Stimulated activated CD4-positive, alpha-beta T cell treated with anti-CD3 and anti-CD28 coated beads, Interleukin-4, amount 100 ng/mL, for 24 hours (primary cell): ENCODE results near the gene KIF23.
"Not testable (repeated sequence)": the region's sequence is repeated elsewhere in the genome, so short reads cannot be mapped to it uniquely, and the experiment has no call there.

ENCODE experiments used
- DNase-seq: peaks from one replicate; pipeline ENCODE4 v3.0.0-alpha.2; 2020

The KIF23 gene

GRCh38 chr15:69439623-69440022 lies 25.5 kb downstream of the KIF23 start:
- no peak for DNase-seq

GRCh38 chr15:69443032-69443611 lies 29.0 kb downstream of the KIF23 start:
- DNase-seq: no peak

DNA sequence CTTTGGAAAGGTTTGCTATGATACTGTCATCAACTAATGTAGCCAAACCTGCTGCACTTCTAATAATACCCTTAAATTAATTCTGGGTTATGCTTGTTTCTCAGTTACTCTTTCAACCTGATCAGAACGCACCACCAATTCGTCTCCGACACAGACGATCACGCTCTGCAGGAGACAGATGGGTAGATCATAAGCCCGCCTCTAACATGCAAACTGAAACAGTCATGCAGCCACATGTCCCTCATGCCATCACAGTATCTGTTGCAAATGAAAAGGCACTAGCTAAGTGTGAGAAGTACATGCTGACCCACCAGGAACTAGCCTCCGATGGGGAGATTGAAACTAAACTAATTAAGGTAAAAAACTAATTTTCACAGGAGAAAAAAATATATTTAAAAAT lies 30.5 kb downstream of the KIF23 start:
- no peak for DNase-seq

GRCh38 chr15:69446953-69447352 lies 32.8 kb downstream of the KIF23 start:
- no peak for DNase-seq

DNA sequence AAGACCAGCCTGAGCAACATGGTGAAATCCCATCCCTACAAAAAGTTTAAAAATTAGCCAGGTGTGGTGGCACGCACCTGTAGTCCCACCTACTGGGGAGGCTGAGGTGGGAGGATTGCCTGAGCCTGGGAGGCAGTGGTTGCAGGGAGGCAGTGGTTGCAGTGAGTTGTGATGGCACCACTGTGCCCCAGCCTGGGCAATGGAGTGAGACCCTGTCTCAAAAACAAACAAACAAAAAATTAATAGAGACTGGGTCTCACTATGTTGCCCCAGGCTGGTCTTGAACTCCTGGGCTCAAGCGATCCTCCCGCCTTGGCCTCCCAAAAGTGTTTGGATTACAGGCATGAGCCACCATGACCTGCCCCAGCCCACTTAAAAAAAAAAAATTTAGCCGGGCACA lies 36.1 kb downstream of the KIF23 start:
- not testable (repeated sequence) for DNase-seq

GRCh38 chr15:69450968-69451695 lies 37.0 kb downstream of the KIF23 start:
- no peak for DNase-seq

DNA sequence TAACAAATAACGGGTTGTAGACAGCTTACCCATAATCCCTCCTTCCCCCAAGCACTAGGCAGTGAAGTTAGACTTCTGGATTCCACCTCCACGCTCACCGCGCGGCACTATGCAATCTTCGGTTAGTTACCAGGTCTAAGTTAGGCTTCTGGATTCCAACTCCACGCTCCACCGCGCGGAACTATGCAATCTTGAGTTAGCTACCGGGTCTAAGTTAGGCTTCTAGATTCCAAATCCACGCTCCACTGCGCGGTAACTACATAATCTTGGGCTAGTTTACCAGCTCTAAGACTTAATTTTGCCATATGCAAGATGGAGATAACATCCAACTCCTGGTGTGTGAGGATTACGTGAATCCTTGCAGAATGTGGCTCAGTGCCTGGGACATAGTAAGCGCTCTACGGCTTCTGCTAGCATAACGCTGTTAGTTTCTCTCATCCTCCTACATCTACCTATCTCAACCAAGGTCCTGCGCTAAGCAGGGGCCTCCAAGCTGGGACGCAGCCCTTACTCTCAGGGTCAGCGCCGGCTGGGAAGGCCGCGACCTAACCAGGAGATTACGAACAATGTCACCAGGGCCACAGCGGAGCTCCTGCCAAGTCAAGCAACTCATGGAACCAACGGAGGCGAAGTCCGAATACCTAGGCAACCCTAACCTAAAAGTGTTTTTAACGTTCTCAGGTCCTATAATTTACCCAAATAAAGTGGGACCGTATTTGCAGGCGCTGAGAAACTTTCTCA lies 38.0 kb downstream of the KIF23 start:
- DNase-seq: no peak

GRCh38 chr15:69452692-69453521 lies 38.8 kb downstream of the KIF23 start, which contains the start of gene RPLP1:
RPLP1 (plus strand) TSS chr15:69452818; CDS start chr15:69452949, 131 bp downstream.
- peak; percentile 96 for DNase-seq

- DNase-seq: no peak
These were observed 40.8 kb downstream of the KIF23 start for GRCh38 chr15:69454953-69455352.

GRCh38 chr15:69456208-69457166 lies 42.3 kb downstream of the KIF23 start:
- DNase-seq: no peak

GRCh38 chr15:69457304-69458280 lies 43.4 kb downstream of the KIF23 start:
- DNase-seq: no peak

GRCh38 chr15:69459066-69459465 lies 44.9 kb downstream of the KIF23 start:
- no peak for DNase-seq

- no peak for DNase-seq
These were observed 46.3 kb downstream of the KIF23 start for GRCh38 chr15:69460481-69460880.

- DNase-seq: no peak
These were observed 47.9 kb downstream of the KIF23 start for GRCh38 chr15:69462030-69462492.

DNA sequence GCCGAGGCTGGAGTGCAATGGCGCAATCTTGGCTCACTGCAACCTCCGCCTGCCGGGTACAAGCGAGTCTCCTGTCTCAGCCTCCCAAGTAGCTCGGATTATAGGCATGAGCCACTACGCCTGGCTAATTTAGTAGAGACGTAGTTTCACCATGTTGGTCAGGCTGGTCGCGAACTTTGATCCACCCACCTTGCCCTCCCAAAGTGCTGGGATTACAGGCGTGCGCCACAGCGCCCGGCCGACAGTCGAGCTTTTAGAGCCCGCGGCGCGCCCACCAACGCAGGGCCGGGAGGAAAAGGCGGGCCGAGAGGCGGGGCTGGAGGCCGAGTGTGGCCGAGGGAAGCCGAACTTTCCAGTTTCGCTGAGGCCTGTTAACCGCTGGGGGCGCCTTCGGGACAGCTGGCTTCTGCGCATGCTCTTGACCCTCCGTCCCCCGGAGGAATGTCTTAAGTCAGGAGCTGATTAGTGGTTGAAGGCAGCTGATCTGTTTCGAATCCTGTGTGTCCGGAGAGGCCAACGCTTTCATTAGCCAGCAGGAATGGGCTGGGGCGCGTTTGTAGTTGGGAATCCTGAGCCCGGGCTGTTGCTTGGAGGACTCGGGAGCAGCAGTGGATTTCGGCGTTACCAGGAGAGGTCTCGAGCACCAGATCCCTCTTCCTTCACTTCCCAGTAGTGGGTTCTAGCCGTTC lies 48.5 kb downstream of the KIF23 start:
- peak; percentile 94 for DNase-seq

DNA sequence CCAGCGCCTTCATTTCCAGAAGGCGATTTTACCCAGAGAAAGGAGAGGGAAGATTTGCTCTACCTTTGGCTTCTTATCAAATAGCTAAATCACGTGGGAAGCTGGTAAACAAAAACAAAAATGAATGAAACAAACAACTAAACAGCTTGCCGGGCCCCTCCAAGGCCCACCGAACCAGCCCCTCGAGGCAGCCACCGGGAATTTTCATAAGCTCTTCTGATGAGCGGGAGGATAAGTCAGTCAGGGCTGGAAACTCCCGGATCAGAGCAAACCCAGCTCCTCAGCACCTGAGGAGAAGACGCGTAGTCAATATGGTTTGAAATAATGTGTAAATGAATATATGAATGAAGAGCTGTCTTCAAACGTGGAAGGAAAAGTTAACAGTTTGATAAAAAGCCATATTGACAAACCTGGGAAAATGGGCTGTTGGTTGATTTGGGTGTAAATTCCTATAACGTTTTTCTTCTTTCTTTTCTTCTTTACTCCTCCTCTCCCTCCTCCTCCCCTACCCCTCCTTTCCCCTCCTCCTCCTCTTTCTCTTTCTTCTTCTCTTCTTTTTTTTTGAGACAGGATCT lies 49.1 kb downstream of the KIF23 start:
- DNase-seq: no peak

DNA sequence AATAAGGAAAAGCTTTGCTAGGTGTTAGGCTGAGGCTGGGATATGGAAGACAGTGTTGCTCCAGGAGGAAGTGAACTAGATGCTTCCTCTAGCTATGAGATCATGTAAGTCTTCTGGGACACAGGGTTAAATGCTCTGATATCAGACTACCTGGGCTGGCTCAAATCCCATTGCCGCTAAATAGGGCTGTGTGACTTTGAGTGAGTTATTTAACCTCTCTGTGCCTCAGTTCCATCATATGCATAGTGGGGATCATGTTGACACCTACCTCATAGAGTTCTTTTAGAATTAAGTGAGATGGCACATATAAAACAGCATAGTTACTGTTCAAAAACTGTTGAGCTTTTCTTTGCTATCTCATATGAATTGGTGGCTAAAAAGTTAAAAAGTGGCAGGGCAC lies 51.1 kb downstream of the KIF23 start:
- no peak for DNase-seq

GRCh38 chr15:69466733-69467132 lies 52.6 kb downstream of the KIF23 start:
- no peak for DNase-seq

DNA sequence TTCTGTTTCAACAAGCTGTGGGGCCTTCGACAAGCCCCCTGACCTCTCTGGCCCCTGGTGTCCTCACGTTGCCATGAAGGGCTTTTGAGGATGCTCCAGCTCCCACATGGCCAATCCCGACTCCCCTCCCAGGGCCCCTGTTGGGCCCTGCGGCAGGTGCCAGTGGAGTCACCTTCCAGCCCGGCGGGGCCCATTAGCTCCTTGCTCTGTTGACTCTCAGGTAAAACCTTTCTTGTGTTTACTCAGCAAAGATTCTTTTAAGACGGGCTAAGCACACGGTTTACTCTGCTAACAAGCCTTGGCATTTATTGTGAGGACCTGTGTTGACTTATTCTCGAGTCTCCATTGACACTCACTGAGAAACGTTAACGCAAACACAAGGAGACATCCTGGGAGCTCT lies 53.5 kb downstream of the KIF23 start:
- no peak for DNase-seq
